Left cardiac atrium (tissue), 4 donors: ENCODE data around the gene UBXN10. TPM values are rescaled to one million over a fixed set of nuclear protein-coding genes. Genes with fewer than 3 reads are reported as not detected.

Source experiments
- ATAC-seq, 2 donors: fragments of 200-7000 bp; cut with Tn5 transposase; one replicate each; pipeline ENCODE4 v1.9.1; 2020; ENCODE audit warnings: mild to moderate bottlenecking in 2 of 2, moderate library complexity in 2 of 2
- DNase-seq: peaks from one replicate; pipeline ENCODE4 v3.0.0-alpha.2; 2020
- intact Hi-C, 2 donors: fragments of 100-400 bp; cut with DNase I; formaldehyde crosslinking; loops; one replicate each; pipeline versions ENCODE4 v1.14.1 to v1.15.1; 2022 to 2023
- total RNA-seq, 2 donors: library from RNA; stranded (reverse); fragmentation: NEBNext Ultra II Directional; extraction: Animal tissue kit (Norgen Biotek cat#: 25700); gene quantifications; one replicate each; pipeline ENCODE4 v1.2.1, GENCODE V29; 2021
- donor health status: DM: no; HTN: yes; CAD: no.
- donor health status: DM: no; HTN: yes; CAD: no; lungs with severe emphysema.
- donor health status: DM: yes; HTN: yes; CAD: no.
- donor health status: Dilated cardiomyopathy.

The UBXN10 gene
- total RNA-seq, 2 donors from 2014 or later, result 3.1 to 5.4 TPM

GRCh38 chr1:20178634-20179370, 7.1 kb upstream of the UBXN10 start:
- DNase-seq, result no peak
- intact Hi-C loops, result no loop called here
- ATAC-seq, result no peak

DNA sequence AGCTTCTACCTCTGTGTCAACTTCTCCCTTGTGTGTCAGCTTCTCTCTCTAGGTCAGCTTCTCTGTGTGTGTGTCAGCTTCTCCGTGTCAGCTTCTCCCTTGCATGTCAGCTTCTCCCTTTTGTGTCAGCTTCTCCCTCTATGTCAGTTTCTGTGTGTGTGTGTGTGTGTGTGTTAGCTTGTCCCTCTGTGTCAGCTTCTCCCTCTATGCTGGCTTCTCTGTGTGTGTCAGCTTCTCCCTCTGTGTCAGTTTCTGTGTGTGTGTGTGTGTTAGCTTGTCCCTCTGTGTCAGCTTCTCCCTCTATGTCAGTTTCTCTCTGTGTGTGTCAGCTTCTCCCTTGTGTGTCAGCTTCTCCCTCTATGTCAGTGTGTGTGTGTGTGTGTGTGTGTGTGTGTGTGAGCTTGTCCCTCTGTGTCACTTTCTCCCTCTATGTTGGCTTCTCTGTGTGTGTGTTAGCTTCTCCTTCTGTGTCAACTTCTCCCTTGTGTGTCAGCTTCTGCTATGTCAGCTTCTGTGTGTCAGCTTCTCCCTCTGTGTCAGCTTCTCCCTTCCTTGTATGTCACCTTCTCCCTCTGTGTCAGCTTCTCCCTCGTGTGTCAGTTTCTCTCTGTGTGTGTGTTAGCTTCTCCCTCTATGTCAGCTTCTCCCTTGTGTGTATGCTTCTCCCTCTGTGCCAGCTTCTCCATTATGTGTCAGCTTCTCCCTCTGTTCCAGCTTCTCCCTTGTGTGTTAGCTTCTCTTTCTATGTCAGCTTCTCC, 6.3 kb upstream of the UBXN10 start:
- ATAC-seq (no peak), DNase-seq (no peak)
- intact Hi-C loops, result no loop called here

DNA sequence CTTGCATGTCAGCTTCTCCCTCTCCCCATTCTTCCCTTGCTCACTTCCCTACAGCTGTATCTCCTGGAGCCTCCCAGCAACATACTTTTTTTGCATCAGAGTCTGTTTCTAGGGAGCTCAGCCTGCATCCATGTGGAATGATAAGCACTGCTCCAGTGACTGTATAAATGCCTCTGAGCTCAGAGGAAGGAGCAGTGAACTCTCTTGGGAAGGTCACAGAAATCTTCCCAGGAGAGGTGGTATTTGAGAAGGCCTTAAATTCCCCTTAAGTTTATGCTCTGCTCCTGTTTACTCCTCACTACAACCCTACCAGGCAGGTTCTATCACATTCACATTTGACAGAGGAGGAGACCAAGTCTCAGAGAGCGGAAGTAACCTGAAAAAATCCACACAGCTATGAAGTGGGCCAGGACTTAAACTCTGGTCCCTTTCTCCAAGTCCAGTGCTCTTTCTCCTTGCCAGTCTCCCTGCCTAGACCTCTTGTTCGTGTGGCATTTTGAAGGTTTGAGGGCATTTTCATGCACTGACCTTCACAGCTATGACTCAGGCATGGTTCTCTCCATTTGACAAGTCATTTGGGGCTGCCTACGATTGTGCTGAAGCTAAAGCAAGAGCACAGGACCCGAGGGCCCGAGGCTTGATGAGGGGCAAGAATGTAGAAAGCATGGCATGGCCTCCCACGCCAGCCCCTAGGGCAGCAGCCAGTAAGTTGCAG, 5.6 kb upstream of the UBXN10 start:
- no peak for ATAC-seq
- DNase-seq, result no peak
- intact Hi-C loops, result no loop called here

DNA sequence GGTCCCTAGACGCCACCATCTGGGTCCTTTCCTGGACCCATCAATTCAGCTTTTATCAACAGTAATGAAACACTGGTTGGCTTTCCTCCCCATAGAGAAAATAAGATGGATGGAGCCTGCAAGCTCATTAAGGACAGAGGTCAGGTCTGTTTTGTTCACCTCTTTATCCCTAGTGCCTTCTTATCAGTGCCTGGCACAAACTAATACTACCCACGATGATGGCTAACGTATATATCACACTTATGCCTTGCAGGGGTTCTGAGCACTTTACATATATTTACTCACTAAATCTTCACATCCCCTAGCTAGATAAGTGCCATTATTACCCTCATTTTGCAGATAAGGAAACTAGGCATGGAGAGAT, 5.1 kb upstream of the UBXN10 start:
- intact Hi-C loops, result no loop called here
- ATAC-seq (no peak), DNase-seq (no peak)

GRCh38 chr1:20182415-20182814, 3.5 kb upstream of the UBXN10 start:
- DNase-seq (no peak), ATAC-seq (no peak)
- intact Hi-C loops, result no loop called here

DNA sequence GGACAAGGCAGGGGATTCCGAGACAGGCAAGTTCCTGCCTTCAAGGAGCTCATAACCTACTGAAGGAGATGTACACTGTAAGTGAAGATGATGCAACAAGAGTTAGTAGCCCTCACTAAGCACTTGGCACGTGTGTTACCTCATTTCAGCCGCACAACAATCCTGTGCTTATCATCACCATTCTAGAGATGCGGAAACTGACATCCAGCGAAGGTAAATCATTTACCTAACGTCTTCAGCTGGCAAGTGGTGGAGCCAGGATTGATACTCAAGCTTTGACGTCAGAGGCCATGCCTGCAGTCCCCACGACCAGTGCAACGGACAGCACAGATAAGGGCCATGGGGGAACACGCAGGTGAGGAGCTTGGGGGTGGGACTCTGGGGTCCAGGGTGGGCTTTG, 2.9 kb upstream of the UBXN10 start:
- intact Hi-C loops, result no loop called here
- no peak for DNase-seq
- ATAC-seq, result no peak

- intact Hi-C loops, result no loop called here
- no peak for DNase-seq
- ATAC-seq, result peak in 1 of 2 donors; percentile 25
Measured at GRCh38 chr1:20183616-20184271, 2.2 kb upstream of the UBXN10 start.

DNA sequence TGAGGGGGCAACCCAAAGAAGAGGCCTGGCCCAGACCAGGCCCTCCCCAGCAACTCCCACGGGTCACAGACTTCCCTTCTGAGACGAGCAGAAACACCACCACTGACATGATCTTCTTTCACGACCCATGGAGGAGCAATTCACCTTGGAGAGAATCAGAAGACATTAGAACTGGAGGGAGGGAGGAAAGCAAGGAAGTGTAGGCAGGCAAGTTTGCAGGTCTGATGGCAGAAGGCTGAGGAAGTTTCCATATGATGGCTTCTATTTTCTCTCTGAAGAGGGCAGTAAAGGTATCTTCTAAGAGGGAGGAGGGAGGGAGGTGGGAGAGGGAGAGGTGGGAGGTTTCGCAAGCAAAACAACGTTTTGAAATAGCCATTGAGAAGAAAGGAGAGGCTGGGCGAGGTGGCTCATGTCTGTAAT, 1.4 kb upstream of the UBXN10 start:
- no peak for ATAC-seq
- no peak for DNase-seq
- intact Hi-C loops, result no loop called here

GRCh38 chr1:20184997-20185833, 681 bp upstream of the UBXN10 start:
- intact Hi-C loops, result no loop called here
- ATAC-seq (no peak), DNase-seq (no peak)

GRCh38 chr1:20187103-20187812, 1.4 kb downstream of the UBXN10 start:
- ATAC-seq (peak in 1 of 2 donors; percentile 44), DNase-seq (peak; percentile 55)
- intact Hi-C loops, result no loop called here

- ATAC-seq, result peak in 1 of 2 donors; percentile 6
- intact Hi-C loops, result no loop called here
- DNase-seq, result no peak
Measured at GRCh38 chr1:20187813-20188454, 2.0 kb downstream of the UBXN10 start.

GRCh38 chr1:20188455-20188817, 2.5 kb downstream of the UBXN10 start:
- ATAC-seq, result no peak
- intact Hi-C loops, result no loop called here
- no peak for DNase-seq

DNA sequence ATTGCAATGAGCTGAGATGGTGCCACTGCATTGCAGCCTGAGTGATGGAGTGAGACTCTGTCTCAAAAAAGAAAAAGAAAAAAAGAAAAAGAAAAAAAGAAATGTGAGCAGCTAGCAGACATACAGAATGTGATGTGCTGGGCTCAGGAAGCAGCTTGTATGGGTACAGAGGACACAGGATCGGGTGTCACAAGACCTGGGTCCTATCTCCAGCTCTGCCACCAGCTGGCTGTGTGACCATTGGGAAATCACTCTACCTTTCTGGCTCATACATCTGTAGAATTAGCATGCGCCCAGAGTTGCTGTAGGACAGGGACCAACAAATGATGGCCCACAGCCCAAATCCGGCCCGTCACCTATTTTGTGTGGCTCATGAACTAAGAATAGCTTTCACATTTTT, 3.8 kb downstream of the UBXN10 start:
- no peak for DNase-seq
- intact Hi-C loops, result loop anchor here in 1 of 2 donors (10.0 kb wide), 1 partner anchor 85 kb away; no protein-coding TSS in a partner anchor
- ATAC-seq, result no peak

DNA sequence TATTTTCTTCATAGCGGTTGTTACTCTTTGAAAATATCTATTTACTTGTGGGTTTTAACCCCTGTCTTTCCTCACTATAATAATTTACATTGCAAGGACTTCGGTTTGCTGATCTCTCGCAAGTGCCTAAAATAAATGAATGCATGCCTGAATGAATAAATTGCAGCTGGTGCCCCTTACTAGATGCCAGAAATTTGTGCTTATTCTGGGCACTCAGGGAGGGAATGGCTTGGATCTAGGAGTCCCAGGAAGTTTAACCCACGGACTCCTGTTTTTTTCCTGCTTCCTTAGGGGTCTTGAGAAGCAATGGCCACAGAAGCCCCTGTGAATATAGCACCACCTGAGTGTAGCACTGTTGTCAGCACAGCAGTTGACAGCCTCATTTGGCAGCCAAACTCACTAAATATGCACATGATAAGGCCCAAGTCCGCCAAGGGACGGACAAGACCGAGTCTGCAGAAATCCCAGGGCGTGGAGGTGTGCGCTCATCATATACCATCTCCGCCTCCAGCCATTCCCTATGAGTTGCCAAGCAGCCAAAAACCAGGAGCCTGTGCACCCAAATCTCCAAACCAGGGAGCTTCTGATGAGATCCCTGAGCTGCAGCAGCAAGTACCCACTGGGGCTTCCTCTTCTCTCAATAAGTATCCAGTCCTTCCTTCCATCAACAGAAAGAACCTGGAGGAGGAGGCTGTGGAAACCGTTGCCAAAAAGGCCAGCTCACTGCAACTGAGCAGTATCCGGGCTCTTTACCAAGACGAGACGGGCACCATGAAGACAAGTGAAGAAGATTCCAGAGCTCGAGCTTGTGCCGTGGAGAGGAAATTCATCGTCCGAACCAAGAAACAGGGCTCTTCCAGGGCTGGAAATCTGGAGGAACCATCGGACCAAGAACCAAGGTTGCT, 4.6 kb downstream of the UBXN10 start:
- DNase-seq (no peak), ATAC-seq (no peak)
- intact Hi-C loops, result loop anchor here in 1 of 2 donors (10.0 kb wide), 1 partner anchor 86 kb away; no protein-coding TSS in a partner anchor

DNA sequence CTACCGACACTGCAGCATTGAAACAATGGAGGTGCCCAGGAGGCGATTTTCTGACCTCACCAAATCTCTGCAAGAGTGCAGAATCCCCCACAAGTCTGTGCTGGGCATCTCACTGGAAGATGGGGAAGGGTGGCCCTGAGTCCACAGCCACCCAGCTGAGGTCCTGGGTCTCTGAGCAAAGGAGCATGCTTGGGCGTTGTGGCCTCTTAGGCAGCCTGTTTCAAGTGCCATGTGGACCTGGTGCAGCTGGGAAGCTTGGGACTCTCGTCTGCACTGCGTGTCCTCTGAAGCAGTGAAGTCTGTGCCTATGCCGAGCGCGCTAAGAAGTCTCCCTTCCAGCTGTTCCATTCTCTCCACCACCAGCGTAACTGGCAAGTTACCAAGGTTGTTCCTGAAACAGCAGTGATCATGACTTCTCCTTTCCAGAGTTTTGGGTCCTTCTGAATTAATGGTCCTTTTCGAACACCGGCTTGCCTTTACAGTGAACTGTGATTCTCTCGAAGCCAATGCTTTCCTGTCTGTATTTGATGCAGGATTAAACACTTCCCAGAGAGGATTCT, 5.5 kb downstream of the UBXN10 start:
- no peak for ATAC-seq
- DNase-seq, result no peak
- intact Hi-C loops, result loop anchor here in 1 of 2 donors (10.0 kb wide), 1 partner anchor 87 kb away; no protein-coding TSS in a partner anchor

- intact Hi-C loops, result loop anchor here in 1 of 2 donors (10.0 kb wide), 1 partner anchor 88 kb away; no protein-coding TSS in a partner anchor
- DNase-seq, result no peak
- peak; percentile 18 to 64 for ATAC-seq
Measured at GRCh38 chr1:20192364-20192763, 6.5 kb downstream of the UBXN10 start.
